ENCODE data around the gene SLC39A3.

SLC39A3 gene

GRCh38 chr19:2764945-2765344 is 25.1 kb upstream of the SLC39A3 start:
- no peaks in the 10 kb centered on the region for H3K4me1 Mint-ChIP-seq
- no peaks in the 10 kb centered on the region for H3K9me3 Mint-ChIP-seq
- H3K4me3 Mint-ChIP-seq: no peak overlapping the region
- peaks cover 18% of the 10 kb centered on the region for H3K36me3 Mint-ChIP-seq (ENCODE audit: insufficient read depth)
- H3K27ac Mint-ChIP-seq (ENCODE audit: low read depth): no peak overlapping the region
- DNase-seq (ENCODE audit: low spot score in 2 of 2) (no peak), ATAC-seq (replicated peaks; ENCODE audit: extremely low read depth, poor library complexity, severe bottlenecking) (no peak)
- no peaks in the 10 kb centered on the region for H3K27me3 Mint-ChIP-seq

GRCh38 chr19:2763687-2764086 is 23.9 kb upstream of the SLC39A3 start:
- Mint-ChIP-seq H3K27me3 (no peaks in the 10 kb centered on the region), H3K4me3 (no peak overlapping the region), H3K4me1 (peaks cover 8% of the 10 kb centered on the region), H3K36me3 (ENCODE audit: insufficient read depth) (peaks cover 21% of the 10 kb centered on the region), H3K27ac (ENCODE audit: low read depth) (no peak overlapping the region), H3K9me3 (no peaks in the 10 kb centered on the region)
- DNase-seq (ENCODE audit: low spot score in 2 of 2) (no peak), ATAC-seq (replicated peaks; ENCODE audit: extremely low read depth, poor library complexity, severe bottlenecking) (no peak)

- H3K36me3 Mint-ChIP-seq (ENCODE audit: insufficient read depth): peaks cover 23% of the 10 kb centered on the region
- H3K9me3 Mint-ChIP-seq: no peaks in the 10 kb centered on the region
- no peak overlapping the region for H3K4me3 Mint-ChIP-seq
- no peak overlapping the region for H3K27ac Mint-ChIP-seq (ENCODE audit: low read depth)
- H3K27me3 Mint-ChIP-seq: no peaks in the 10 kb centered on the region
- ATAC-seq (replicated peaks; ENCODE audit: extremely low read depth, poor library complexity, severe bottlenecking): no peak
- peaks cover 8% of the 10 kb centered on the region for H3K4me1 Mint-ChIP-seq
- DNase-seq (ENCODE audit: low spot score in 2 of 2): no peak
These were observed 23.1 kb upstream of the SLC39A3 start for GRCh38 chr19:2762783-2763496.

- DNase-seq (ENCODE audit: low spot score in 2 of 2) (no peak), ATAC-seq (replicated peaks; ENCODE audit: extremely low read depth, poor library complexity, severe bottlenecking) (no peak)
- no peaks in the 10 kb centered on the region for H3K27me3 Mint-ChIP-seq
- H3K4me3 Mint-ChIP-seq: no peak overlapping the region
- no peaks in the 10 kb centered on the region for H3K9me3 Mint-ChIP-seq
- no peak overlapping the region for H3K27ac Mint-ChIP-seq (ENCODE audit: low read depth)
- H3K36me3 Mint-ChIP-seq (ENCODE audit: insufficient read depth): peaks cover 25% of the 10 kb centered on the region
- peaks cover 8% of the 10 kb centered on the region for H3K4me1 Mint-ChIP-seq
These were observed 22.3 kb upstream of the SLC39A3 start for GRCh38 chr19:2761876-2762782.

- Mint-ChIP-seq H3K27me3 (no peaks in the 10 kb centered on the region), H3K9me3 (no peaks in the 10 kb centered on the region), H3K4me3 (no peak overlapping the region), H3K36me3 (ENCODE audit: insufficient read depth) (peaks cover 25% of the 10 kb centered on the region), H3K4me1 (peaks cover 8% of the 10 kb centered on the region), H3K27ac (ENCODE audit: low read depth) (no peak overlapping the region)
- ATAC-seq (replicated peaks; ENCODE audit: extremely low read depth, poor library complexity, severe bottlenecking) (no peak), DNase-seq (ENCODE audit: low spot score in 2 of 2) (no peak)
These were observed 21.5 kb upstream of the SLC39A3 start for GRCh38 chr19:2761309-2761677.

- no peak for ATAC-seq (replicated peaks; ENCODE audit: extremely low read depth, poor library complexity, severe bottlenecking)
- Mint-ChIP-seq H3K27ac (ENCODE audit: low read depth) (no peak overlapping the region), H3K27me3 (no peaks in the 10 kb centered on the region), H3K9me3 (no peaks in the 10 kb centered on the region), H3K36me3 (ENCODE audit: insufficient read depth) (peaks cover 23% of the 10 kb centered on the region), H3K4me3 (no peak overlapping the region), H3K4me1 (peaks cover 8% of the 10 kb centered on the region)
- no peak for DNase-seq (ENCODE audit: low spot score in 2 of 2)
These were observed 20.1 kb upstream of the SLC39A3 start for GRCh38 chr19:2759965-2760364.

GRCh38 chr19:2759362-2759761 is 19.5 kb upstream of the SLC39A3 start:
- DNase-seq (ENCODE audit: low spot score in 2 of 2) (no peak), ATAC-seq (replicated peaks; ENCODE audit: extremely low read depth, poor library complexity, severe bottlenecking) (no peak)
- Mint-ChIP-seq H3K4me3 (no peak overlapping the region), H3K27ac (ENCODE audit: low read depth) (no peak overlapping the region), H3K27me3 (no peaks in the 10 kb centered on the region), H3K9me3 (no peaks in the 10 kb centered on the region), H3K4me1 (peaks cover 8% of the 10 kb centered on the region), H3K36me3 (ENCODE audit: insufficient read depth) (peaks cover 22% of the 10 kb centered on the region)

GRCh38 chr19:2758601-2759313 is 18.9 kb upstream of the SLC39A3 start:
- peaks cover 8% of the 10 kb centered on the region for H3K4me1 Mint-ChIP-seq
- H3K9me3 Mint-ChIP-seq: no peaks in the 10 kb centered on the region
- no peak overlapping the region for H3K4me3 Mint-ChIP-seq
- no peak overlapping the region for H3K27ac Mint-ChIP-seq (ENCODE audit: low read depth)
- DNase-seq (ENCODE audit: low spot score in 2 of 2): no peak
- H3K27me3 Mint-ChIP-seq: no peaks in the 10 kb centered on the region
- ATAC-seq (replicated peaks; ENCODE audit: extremely low read depth, poor library complexity, severe bottlenecking): no peak
- peaks cover 24% of the 10 kb centered on the region for H3K36me3 Mint-ChIP-seq (ENCODE audit: insufficient read depth)

GRCh38 chr19:2756921-2757881 is 17.4 kb upstream of the SLC39A3 start:
- ATAC-seq (replicated peaks; ENCODE audit: extremely low read depth, poor library complexity, severe bottlenecking): no peak
- Mint-ChIP-seq H3K4me1 (peaks cover 8% of the 10 kb centered on the region), H3K9me3 (no peaks in the 10 kb centered on the region), H3K36me3 (ENCODE audit: insufficient read depth) (peaks cover 18% of the 10 kb centered on the region), H3K27ac (ENCODE audit: low read depth) (no peak overlapping the region), H3K4me3 (no peak overlapping the region), H3K27me3 (no peaks in the 10 kb centered on the region)
- DNase-seq (ENCODE audit: low spot score in 2 of 2): no peak

GRCh38 chr19:2756477-2756876 is 16.7 kb upstream of the SLC39A3 start:
- Mint-ChIP-seq H3K4me1 (peaks cover 8% of the 10 kb centered on the region), H3K9me3 (no peaks in the 10 kb centered on the region), H3K4me3 (no peak overlapping the region), H3K27me3 (no peaks in the 10 kb centered on the region), H3K27ac (ENCODE audit: low read depth) (no peak overlapping the region), H3K36me3 (ENCODE audit: insufficient read depth) (peaks cover 17% of the 10 kb centered on the region)
- ATAC-seq (replicated peaks; ENCODE audit: extremely low read depth, poor library complexity, severe bottlenecking) (no peak), DNase-seq (ENCODE audit: low spot score in 2 of 2) (no peak)

GRCh38 chr19:2755811-2756210 is 16.0 kb upstream of the SLC39A3 start:
- peaks cover 8% of the 10 kb centered on the region for H3K4me1 Mint-ChIP-seq
- no peak for DNase-seq (ENCODE audit: low spot score in 2 of 2)
- H3K36me3 Mint-ChIP-seq (ENCODE audit: insufficient read depth): peaks cover 14% of the 10 kb centered on the region
- H3K27ac Mint-ChIP-seq (ENCODE audit: low read depth): no peak overlapping the region
- ATAC-seq (replicated peaks; ENCODE audit: extremely low read depth, poor library complexity, severe bottlenecking): no peak
- no peaks in the 10 kb centered on the region for H3K27me3 Mint-ChIP-seq
- no peak overlapping the region for H3K4me3 Mint-ChIP-seq
- no peaks in the 10 kb centered on the region for H3K9me3 Mint-ChIP-seq

GRCh38 chr19:2755448-2755705 is 15.6 kb upstream of the SLC39A3 start:
- Mint-ChIP-seq H3K4me1 (peaks cover 8% of the 10 kb centered on the region), H3K9me3 (no peaks in the 10 kb centered on the region), H3K4me3 (no peak overlapping the region), H3K27me3 (no peaks in the 10 kb centered on the region), H3K27ac (ENCODE audit: low read depth) (no peak overlapping the region), H3K36me3 (ENCODE audit: insufficient read depth) (peaks cover 13% of the 10 kb centered on the region)
- ATAC-seq (replicated peaks; ENCODE audit: extremely low read depth, poor library complexity, severe bottlenecking) (no peak), DNase-seq (ENCODE audit: low spot score in 2 of 2) (no peak)
